Daoy (cell line): ENCODE results near the gene FAM168A. TPM values are rescaled to one million over a fixed set of nuclear protein-coding genes. Genes with fewer than 3 reads are reported as not detected.
A peak's percentile ranks its signal among the peaks of the same experiment; 100 is the strongest.
"Not testable (repeated sequence)": the region's sequence is repeated elsewhere in the genome, so short reads cannot be mapped to it uniquely, and the experiment has no call there.

ENCODE experiments used
- DNase-seq: peaks from one replicate; pipeline ENCODE4 v3.0.0-alpha.2; 2015; ENCODE audit warnings: low read depth
- total RNA-seq: library from RNA; depleted of rRNA; stranded (reverse); fragments of >200 nt; shearing (Covaris generic); gene quantifications from 2 replicates; pipeline ENCODE4 v1.2.3, GENCODE V29; 2014

FAM168A gene
- total RNA-seq, 1 experiment from 2014 or later: 8.9 TPM

DNA sequence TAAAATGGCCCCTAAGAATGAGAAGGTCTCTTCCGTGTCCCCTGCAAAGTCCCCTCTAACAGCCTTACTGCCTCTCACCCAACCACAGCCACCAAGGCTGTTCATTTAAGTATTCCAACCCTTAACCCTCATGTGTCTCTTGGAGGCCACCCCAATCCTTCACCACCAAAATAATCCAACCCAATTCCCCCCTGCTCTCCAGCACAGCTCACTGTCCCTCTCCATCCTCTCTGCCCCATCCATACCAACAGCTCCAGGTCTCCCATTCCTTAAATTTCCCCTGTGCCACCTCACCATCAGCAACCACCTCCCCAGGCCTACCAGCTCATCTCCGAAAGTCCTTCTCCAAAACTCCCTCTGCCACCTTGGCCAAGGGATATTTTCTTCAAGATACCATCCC is 1.4 kb downstream of the FAM168A start:
- no peak for DNase-seq

DNA sequence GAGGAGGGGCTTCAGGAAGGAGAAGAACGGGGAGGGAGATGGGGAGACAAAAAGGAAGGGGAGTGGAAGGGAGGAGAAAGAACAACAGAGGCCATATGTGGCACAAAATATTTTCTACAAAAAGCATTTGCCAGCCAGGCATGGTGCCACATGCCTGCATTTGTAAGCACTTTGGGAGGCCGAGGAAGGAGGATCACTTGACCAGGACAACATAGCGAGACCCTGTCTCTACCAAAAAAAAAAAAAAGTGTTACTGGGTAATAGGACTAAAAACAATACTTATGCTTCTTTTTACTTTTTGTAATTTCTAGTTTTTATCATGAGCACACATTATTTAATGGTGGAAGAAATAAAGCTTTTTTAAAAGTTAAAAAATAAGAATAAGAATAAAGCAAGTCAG is 5.3 kb downstream of the FAM168A start:
- DNase-seq: no peak

DNA sequence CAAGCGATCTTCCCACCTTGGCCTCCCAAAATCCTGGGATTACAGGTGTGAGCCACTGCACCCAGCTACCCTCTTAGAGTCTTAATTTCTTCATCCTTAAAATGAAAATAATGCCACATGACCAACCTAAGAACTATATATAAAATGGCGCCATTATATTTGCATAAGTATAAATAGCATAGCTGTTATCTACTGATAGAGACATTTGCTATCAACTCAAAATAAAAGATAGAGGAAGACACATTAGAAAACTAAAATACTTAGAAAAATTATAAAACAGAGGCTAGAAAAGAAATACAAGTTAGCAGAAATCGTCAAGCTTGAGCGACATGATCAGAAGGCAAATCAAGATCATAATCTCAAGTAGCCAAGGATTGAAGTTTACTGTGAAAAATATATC is 6.2 kb downstream of the FAM168A start:
- DNase-seq: no peak

DNA sequence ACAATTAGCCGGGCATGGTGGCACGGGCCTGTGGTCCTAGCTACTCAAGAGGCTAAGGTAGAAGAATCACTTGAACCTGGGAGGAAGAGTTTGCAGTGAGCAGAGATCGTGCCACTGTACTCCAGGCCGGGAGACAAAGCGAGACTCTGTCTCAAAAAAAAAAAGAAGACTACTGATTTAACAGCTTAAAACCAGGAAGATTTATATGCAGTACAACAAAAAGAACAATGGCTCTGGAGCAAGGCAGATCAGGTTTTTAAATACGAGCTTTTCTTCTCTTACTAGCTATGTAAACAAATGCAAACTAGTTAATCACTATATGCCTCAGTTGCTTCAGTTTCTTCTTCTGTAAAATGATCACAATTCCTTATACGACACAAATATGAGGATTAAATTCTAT is 6.9 kb downstream of the FAM168A start:
- DNase-seq: no peak

DNA sequence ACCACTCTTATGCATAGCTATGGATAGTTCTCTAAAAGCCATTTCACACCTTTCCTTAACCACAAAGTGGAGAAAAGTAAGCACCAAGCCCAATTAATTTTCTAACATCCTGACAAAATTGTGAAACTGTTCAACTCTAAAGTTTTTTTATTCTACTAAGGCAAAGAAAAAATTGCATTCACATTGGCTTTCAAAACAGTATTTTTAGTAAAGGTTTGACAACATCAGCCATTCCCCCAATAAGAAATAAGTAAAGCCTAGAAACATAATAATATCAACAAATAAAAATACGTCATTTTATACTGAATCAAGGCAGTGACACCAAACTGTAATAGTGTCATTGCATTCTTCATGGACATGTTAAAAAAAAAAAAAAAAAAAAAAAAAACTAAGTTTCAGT is 11.1 kb downstream of the FAM168A start:
- no peak for DNase-seq

DNA sequence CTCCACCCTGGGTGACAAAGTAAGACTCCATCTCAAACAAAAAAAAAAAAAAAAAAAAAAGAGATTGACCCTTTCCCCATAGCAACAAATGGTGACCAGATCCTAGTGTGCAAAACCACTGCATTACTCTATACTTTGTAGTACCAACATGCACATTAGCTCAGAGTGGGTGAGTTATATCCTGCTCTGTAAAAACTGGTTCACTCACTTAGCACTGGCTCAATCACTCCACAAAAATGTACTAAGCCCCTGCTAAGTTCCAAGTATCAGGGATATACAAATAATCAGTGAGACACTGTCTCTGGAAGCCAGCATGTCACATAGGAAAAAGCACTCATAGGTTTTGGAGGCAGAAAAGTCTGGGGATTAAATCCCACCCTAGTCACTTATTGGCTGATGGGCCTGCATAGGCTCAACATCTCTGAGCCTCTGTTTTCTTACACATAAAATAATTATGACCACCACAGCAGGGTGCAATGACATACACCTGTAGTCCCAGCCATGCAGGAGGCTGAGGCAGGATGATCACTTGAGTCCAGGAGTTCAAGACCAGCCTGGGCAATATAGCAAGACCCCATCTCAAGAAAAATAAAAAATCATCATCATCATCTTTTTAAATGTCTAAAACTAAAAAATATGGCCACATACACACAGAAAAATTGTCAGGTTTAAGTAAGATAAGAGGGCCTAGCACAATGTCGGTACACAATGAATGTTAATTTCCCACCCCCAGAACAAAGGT is 11.9 kb downstream of the FAM168A start:
- peak; percentile 48 for DNase-seq

DNA sequence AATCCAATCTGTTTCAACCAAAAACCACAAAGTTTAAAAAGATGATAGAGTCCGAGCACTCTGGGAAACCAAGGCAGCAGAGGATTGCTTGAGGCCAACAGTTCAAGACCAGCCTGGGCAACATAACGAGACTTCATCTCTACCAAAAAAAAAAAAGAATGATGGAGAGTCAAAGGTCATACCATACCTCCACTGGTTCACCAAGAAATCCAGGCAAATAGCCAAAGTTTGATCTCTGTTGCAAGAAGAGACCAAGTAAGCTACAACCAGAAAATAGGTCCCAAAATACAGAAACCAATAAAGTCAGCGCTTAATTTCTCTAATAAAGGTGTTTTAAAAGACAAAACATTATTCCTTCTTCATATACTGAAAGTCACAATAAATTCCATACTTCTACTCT is 13.1 kb downstream of the FAM168A start:
- DNase-seq: no peak

DNA sequence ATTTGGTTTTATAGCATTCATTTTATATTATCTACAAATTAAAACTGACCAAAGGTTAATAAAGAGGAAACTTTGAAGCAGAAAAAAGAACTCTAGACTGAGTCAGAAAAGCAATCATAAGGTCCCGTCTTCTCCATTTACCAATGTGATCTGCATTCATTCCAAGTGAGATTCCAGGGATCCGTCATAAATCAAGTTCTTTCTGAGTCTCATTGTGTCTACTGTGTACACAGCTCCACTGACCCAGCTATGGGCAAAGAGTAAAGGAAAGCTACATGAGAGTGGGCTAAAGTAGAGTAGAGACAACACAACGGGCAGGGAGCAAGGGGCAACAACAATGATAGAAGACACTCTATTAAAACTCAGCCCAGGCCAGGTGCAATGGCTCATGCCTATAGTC is 15.3 kb downstream of the FAM168A start:
- no peak for DNase-seq

DNA sequence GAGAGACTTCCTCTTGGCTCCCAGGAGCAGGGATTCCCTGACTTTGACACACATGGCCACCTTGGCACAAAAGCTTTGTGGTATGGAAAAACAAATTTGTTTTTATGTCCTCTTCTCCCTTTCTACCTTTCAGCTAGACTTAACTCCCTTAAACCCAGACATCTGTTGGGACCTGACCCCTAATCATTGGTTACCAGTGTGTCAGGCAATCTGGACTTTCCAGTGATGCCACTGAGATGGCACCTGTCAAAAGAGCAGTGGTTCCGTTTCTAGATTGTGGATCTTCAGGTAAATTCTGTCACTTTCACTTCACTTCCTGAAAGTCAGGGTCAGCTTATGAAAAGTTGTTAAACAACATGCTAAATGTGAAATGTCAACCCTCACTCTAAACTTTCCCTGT is 17.2 kb downstream of the FAM168A start:
- DNase-seq: not testable (repeated sequence)

DNA sequence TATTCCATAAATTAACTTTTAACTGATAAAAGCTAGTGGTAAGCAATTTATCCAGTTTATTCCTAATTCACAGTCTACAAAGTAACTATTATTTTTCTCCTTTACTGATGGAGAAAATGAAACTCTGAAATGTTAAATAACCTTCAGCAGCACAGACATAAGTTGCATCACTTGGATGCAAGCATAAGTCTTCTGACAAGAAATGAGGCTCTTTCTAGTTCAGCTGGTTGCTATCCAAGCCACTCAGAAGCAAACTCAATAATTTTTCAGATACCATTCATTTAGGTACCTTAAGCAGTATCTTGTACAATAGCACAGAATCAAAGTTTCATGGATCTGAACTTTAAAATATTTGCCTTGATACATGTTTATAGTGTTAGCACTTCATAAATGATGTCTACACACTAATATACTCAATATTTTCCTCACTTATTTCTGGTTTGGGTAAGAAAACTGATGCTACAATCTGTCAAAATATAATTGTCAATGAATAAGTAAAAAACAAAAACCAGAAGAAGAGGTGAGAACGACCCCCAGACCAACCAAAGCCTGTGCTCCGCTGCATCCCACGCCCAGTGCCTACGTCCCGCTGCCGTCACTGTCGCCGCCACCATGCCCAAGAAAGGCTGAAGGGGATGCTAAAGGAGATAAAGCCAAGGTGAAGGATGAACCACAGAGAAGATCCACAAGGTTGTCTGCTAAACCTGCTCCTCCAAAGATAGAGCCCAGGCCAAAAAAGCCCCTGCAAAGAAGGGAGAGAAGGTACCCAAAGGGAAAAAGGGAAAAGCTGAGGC is 18.1 kb downstream of the FAM168A start:
- DNase-seq: no peak

DNA sequence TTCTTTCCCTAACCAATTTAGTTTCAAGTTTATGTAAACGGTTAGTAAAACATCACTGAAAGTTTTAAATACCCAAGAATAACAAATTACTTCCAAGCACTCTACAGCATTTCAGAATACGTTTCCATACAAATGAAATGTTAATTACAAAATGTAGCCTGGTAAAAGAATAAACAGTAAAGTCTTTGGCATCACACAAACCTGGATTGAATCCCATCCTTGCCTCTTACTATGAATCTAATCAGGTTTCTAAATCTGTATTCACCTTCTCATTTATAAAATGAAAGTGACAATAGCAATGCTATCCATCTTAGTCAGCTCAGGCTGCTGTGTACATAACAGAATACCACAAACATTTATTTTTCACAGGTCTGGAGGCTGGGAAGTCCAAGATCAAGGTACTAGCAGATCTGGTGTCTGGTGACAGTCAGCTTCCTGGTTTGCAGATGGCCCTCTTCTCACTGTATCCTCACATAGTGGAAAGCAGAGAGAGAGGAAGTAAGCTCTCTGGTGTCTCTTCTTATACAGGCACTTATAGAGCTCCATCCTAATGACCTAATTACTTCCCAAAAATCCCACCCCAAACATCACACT is 19.2 kb downstream of the FAM168A start:
- no peak for DNase-seq

DNA sequence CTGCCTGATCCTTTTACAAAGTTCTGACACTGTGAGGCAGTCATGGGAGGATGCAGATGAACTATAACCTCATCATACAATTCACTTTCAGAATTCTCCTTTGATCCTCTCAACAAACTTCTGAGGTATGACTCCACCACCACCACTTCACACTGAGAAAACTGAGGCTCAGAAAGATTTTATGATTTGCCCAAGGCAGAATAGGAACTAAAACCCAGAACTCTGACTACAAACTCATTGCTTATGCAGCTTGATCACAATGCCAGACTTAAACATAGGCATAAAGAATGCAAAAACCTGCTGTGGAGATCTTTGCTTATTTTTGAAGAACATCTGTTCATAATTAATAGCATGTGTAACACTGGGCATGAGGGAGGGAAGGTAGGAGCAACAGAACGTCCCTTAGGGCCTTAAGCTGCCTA is 20.4 kb downstream of the FAM168A start:
- DNase-seq: no peak

DNA sequence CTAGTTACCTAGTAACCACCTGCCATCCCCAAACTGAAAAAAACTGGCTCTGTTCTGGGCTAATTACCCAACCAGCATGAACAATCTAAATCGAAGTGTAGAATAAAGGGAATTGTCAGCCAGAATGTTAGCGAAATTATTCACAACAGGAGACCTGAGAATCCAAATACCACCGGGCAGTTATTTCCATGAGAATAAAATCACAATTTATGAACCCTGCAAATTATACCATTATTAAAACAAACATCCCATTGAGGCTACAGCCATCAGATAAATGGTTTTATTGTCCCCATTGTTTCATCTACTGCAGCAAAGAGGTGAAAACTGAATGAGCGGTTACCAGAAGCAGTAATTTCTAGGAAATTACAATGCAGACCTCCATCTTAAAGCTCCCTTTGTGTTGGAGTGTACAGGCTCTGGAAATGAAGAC is 21.7 kb downstream of the FAM168A start:
- DNase-seq: no peak

DNA sequence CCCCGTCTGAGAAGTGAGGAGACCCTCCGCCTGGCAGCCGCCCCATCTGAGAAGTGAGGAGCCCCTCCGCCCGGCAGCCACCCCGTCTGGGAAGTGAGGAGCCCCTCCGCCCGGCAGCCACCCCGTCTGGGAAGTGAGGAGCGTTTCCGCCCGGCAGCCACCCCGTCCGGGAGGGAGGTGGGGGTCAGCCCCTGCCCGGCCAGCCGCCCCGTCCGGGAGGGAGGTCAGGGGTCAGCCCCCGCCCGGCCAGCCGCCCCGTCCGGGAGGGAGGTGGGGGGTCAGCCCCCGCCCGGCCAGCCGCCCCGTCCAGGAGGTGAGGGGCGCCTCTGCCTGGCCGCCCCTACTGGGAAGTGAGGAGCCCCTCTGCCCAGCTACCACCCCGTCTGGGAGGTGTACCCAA is 25.9 kb downstream of the FAM168A start:
- not testable (repeated sequence) for DNase-seq

DNA sequence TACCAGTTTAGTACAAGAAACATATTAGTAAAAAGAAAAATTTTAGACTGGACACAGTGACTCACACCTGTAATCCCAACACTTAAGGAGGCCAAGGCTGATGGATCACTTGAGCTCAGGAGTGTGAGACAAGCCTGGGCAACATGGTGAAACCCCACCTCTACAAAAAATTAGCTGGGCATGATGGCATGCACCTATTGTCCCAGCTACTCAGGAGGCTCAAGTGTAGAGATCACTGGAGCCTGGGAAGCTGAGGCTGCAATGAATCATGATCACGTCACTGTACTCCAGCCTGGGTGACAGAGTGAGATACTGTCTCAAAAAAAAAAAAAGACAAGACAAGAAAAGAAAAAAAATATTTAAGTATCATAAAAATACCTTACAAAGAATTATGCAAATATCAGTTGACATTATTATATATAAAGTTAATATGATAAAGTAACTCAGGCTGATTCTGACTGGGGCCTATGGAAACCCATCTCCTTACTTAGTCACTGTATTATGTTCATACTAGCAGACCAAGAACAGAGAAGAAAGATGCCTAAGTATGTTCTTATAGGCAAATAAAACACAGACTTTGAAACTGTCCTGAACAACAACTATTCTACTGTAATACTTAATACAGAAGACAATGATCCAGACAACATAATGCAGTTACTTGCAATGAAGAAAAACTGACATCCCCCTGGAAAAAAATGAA is 27.3 kb downstream of the FAM168A start:
- DNase-seq: peak; percentile 83

DNA sequence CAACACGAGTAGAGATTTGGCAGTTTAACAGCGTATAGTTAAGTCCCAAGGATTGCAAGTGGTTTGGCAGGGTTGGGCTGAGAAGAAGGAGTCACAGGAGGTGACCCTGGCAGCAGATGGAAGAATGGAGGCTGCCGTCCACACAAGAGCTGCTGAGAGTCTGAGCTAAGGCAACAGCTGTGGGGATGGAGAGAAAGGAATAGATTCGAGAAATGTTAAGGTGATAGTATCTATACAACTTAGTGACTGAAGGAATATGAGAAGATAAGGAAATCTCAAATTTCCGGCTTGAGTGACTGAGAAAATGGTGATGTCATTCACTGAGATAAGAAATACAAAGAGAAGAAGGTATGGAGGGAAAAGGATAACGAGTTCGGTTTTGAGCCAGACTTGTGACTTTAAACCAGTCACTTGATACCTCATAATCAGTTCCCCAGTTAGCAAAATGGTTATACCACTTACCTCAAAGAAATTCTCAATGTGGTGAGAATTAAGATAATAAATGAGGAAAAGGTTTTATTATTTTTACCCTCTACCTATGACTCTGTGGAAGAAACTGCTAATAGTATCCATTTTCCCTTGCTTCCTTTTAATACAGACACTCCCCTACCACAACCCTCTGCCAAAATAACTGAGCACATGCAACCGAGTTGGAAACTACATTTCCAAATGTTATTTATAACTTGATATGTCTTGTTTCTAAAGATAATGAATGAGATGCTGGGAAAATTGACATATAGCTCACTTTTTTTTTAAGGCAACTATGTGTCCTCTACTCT is 30.7 kb downstream of the FAM168A start:
- DNase-seq: peak; percentile 61

DNA sequence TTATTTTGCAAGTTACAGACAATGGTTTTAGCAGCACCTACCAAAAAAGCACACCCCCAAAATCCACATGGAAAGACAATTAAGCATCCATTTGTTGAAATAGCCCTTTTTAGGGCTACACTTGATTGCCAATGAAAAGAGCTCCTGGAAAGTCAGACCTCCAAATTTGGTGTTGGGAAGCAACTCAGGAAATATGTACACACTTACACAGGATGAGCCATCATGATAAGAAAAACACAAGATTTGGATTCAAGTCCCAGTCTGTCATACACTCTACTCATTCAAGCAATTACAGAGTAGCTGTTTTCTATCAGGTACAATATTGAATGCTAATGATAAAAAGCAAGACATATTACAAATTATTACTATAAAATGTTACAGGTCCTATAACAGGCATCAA is 31.5 kb downstream of the FAM168A start:
- DNase-seq: peak; percentile 39

DNA sequence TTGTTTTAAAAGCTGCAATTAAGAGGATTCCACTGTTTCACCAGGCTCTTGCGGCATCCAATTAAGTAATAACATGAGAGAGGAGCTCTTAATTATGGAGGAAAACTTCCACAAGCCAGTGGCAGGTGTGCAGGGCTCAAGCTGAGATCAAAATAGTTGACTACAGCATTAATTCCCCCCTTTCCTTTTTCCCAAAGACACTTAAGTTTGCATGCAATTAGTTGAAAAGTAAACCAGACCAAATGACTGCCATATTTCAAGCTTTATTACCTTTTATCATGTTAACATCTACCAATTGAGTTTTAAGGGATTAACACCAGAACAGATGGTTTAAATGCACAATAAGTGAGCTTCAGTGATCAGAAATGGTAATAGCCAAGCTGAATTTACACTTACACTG is 32.1 kb downstream of the FAM168A start:
- DNase-seq: no peak

DNA sequence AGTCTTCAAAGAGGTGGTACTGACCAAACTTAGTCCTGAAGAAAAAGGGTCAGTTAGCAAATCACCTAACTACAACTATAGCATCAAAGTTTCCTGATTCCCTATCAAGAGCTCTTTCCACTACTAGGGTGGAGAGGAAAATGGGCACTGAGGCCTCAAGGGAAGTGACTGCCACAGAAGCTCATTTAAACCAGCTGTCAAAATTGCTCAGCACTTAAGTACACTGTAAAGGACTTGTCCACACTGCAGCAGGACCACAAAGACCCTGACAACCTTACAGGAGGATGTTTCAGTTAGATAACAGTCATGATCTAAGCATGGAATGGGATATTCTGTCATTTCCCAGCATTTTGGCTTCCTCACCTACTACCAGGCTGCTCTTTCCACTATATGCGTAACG is 33.0 kb downstream of the FAM168A start:
- DNase-seq: no peak

DNA sequence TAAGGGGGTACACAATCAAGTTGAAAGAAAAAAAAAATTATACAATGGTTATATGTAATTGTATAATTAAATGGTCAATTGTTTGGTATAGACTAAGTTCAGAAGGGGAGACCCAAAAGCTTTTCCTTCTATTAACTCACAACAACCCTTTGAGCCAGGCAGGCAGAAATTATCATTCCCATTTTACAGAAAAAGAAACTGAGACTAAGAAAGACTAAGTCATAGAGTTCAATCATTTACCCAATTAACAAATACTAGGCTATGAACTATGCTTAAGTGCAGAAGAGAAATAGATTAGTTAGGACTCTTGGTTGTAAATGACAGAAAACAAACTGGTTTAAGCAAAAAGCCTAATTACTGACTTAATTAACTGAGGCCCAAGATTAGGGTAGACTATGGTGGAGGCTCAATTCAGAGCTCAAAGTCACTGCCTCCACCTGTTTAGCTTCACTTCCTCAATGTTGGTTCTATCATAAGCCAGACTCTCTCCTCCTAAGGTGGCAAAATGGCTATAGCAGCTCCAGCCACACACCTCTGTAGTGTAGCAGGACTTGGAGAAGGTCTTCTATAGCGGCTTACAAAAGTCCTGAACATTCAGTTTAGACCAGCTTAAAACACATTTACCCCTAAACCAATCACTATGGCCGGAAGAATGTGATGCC is 34.2 kb downstream of the FAM168A start:
- no peak for DNase-seq

DNA sequence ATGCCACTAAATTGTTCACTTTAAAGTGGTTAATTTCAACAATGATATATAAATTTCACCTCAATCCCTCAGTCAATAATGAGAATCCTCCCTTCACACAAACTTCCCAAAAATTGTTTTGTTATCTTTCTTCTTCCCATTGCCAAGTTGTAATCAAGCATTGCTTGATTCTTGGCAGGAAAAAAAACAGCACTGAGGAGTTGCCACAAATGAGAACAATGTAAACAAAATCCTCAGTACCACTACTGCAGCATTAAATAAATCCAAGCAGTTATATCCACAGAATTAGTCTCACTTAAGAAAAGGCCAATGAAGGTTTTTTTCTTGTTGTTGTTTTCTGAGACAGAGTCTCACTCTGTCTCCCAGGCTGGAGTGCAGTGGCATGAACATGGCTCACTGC is 38.2 kb downstream of the FAM168A start:
- no peak for DNase-seq
